Body of pancreas (tissue), 4 donors: ENCODE measurements around the gene PSMG1.

Source experiments
- CTCF ChIP-seq, 7 experiments: fragments of 450-650 bp in 4 of 7; fragments of 200-600 bp in 3 of 7; sonication (generic) in 3 of 7; IDR thresholded peaks; one replicate each; pipeline ENCODE4 v1.5.1; 2016 to 2019; ENCODE audit warnings: antibody characterized with exemption in 7 of 7
- POLR2A ChIP-seq, 3 donors: fragments of 450-650 bp; IDR thresholded peaks; one replicate each; pipeline ENCODE4 v1.6.1; 2016; ENCODE audit warnings: antibody characterized with exemption in 3 of 3, mild to moderate bottlenecking in 2 of 3

- no peak for TF ChIP-seq CTCF (IDR thresholded peaks at IDR 0.05)
- no peak for TF ChIP-seq POLR2A (IDR thresholded peaks at IDR 0.05)
Measured at GRCh38 chr21:39150316-39150715, 32.9 kb downstream of the PSMG1 start.
